Measurements from ENCODE around the gene CCDC192.
"Not testable (repeated sequence)": the region's sequence is repeated elsewhere in the genome, so short reads cannot be mapped to it uniquely, and the experiment has no call there.

Gene CCDC192

GRCh38 chr5:127844581-127845021 is 141.4 kb downstream of the CCDC192 start:
- H3K4me3 ChIP-seq (ENCODE audit: control insufficient read depth, low read depth, low read length), result no peak overlapping the region
- no peak for DNase-seq (ENCODE audit: low read depth)
- TF ChIP-seq CTCF (IDR thresholded peaks at IDR 0.05; ENCODE audit: control insufficient read depth, insufficient read depth, low read depth, low read length, missing control alignments), result no peak

GRCh38 chr5:127846884-127847283 is 143.7 kb downstream of the CCDC192 start:
- no peak overlapping the region for H3K4me3 ChIP-seq (ENCODE audit: control insufficient read depth, low read depth, low read length)
- no peak for TF ChIP-seq CTCF (IDR thresholded peaks at IDR 0.05; ENCODE audit: control insufficient read depth, insufficient read depth, low read depth, low read length, missing control alignments)
- no peak for DNase-seq (ENCODE audit: low read depth)

- not testable (repeated sequence) for H3K4me3 ChIP-seq (ENCODE audit: control insufficient read depth, low read depth, low read length); DNase-seq (ENCODE audit: low read depth)
Measured at GRCh38 chr5:127847641-127848040, 144.4 kb downstream of the CCDC192 start.

- no peak for DNase-seq (ENCODE audit: low read depth)
- H3K4me3 ChIP-seq (ENCODE audit: control insufficient read depth, low read depth, low read length), result no peak overlapping the region
- TF ChIP-seq CTCF (IDR thresholded peaks at IDR 0.05; ENCODE audit: control insufficient read depth, insufficient read depth, low read depth, low read length, missing control alignments), result no peak
Measured at GRCh38 chr5:127848098-127848497, 144.9 kb downstream of the CCDC192 start.

- no peak for DNase-seq (ENCODE audit: low read depth)
- no peak overlapping the region for H3K4me3 ChIP-seq (ENCODE audit: control insufficient read depth, low read depth, low read length)
- TF ChIP-seq CTCF (IDR thresholded peaks at IDR 0.05; ENCODE audit: control insufficient read depth, insufficient read depth, low read depth, low read length, missing control alignments), result no peak
Measured at GRCh38 chr5:127849408-127849807, 146.2 kb downstream of the CCDC192 start.

GRCh38 chr5:127849891-127850290 is 146.7 kb downstream of the CCDC192 start:
- H3K4me3 ChIP-seq (ENCODE audit: control insufficient read depth, low read depth, low read length), result no peak overlapping the region
- no peak for DNase-seq (ENCODE audit: low read depth)
- TF ChIP-seq CTCF (IDR thresholded peaks at IDR 0.05; ENCODE audit: control insufficient read depth, insufficient read depth, low read depth, low read length, missing control alignments), result no peak

GRCh38 chr5:127851964-127852363 is 148.8 kb downstream of the CCDC192 start:
- H3K4me3 ChIP-seq (ENCODE audit: control insufficient read depth, low read depth, low read length), result no peak overlapping the region
- no peak for DNase-seq (ENCODE audit: low read depth)
- TF ChIP-seq CTCF (IDR thresholded peaks at IDR 0.05; ENCODE audit: control insufficient read depth, insufficient read depth, low read depth, low read length, missing control alignments), result no peak
